Measurements from ENCODE around the gene IQSEC1.
"Not testable (repeated sequence)": the region's sequence is repeated elsewhere in the genome, so short reads cannot be mapped to it uniquely, and the experiment has no call there.

The IQSEC1 gene

GRCh38 chr3:12853847-12854246 is 219.4 kb downstream of the IQSEC1 start:
- not testable (repeated sequence) for DNase-seq

- no peak for DNase-seq
Measured at GRCh38 chr3:12852201-12852600, 221.0 kb downstream of the IQSEC1 start.
